NCI-H526 treated with DMSO at 0.1 percent for 48 hours (cell line): ENCODE data around the gene CDH1.

ENCODE experiments used
- DNase-seq: peaks from one replicate; lab custom pipeline; 2025; lab: John Stamatoyannopoulos, UW

Gene CDH1

DNA sequence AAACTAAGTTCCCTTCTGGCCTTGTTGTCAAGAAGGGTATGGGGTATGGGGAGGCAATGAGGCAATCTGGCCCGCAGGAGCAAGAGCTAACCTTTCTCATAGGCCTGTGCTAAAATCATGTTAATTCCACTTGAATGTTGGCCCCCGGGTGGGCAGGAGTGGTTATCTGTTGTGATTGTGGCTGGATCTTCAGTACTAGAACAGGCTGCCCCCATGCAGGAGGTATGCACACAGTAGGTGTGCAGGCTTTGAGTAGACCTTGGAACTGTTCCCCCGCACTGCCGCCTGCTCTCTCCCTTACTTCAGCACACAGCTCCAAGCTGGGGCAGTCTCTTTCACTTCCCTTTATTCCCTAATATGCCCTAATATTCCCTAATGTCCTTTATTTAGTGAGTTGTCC lies 53.9 kb downstream of the CDH1 start:
- DNase-seq = no peak

DNA sequence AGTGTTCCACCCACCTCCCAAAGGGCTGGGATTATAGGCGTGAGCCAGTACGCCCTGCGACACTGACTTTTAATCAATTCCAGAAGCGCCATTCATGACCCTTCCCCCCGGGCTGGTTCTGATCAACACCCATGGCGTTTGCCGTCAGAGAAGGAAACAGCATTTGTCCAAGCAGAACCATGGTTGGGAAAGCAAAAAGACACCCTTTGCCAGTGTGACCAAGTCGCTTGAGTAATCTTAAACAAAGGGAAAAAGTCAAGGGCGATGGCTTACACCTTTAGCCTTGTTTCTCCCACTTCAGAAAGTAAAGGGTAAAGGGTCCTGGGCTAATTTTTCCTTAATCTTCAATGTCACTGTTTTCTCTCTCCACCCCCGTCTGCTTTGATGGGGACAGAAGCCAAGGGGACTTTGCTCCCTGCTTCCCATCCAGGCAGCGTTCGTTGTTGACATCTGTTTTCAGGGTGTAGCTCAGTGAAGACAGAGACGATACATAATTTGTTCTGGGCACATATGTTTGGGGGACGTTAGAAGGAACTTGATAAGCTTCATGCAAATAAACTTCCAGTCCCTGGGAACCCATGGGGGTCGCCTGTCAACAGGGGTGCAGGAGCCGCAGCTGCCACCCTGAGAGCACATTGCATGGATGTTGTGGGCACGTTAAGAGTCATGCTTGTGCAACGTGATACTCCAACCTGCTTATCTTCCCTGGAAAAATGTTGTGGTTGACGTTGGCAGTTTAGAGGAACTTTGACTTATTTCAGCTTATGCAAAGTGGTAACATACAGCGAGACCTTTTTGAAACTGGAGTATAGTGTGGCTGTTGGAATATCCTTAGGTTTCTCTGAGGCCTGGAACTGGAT lies 55.6 kb downstream of the CDH1 start:
- DNase-seq = peak; percentile 92

DNA sequence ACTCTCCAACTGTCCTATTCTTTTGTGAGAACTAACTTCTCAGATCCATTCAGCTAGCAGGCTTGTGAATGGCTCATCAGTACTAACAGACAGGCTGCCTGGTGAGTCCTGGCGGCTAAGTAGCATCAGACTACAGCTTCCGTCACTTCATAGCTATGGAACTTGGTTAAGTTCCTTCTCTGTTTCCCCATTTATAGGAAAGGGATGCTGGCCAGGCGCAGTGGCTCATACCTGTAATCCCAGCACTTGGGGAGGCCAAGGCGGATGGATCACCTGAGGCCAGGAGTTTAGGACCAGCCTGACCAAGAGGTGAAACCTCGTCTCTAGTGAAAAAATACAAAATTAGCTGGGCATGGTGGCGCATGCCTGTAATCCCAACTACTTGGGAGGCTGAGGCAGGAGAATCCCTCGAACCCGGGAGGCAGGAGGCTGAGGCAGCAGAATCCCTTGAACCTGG lies 56.3 kb downstream of the CDH1 start:
- no peak for DNase-seq

DNA sequence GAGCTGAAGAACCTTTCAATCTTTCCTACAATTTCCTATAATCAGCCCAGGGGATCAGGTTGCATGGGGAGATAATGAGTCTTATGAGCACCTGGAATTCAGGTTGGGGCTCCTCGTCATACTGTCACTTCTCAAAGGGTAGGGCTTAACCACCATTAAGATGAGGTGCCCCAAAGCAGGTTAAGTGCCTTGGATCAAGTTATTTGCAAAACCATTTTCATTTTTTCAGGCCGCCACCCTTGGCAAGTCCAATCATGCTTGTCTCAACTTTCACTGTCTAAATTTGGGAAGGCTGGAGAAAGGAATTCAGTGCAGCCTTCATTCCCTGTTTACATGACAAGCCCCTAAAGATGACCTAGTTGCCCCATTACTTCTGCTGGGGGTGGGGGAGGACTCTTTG lies 61.3 kb downstream of the CDH1 start:
- peak; percentile 29 for DNase-seq

DNA sequence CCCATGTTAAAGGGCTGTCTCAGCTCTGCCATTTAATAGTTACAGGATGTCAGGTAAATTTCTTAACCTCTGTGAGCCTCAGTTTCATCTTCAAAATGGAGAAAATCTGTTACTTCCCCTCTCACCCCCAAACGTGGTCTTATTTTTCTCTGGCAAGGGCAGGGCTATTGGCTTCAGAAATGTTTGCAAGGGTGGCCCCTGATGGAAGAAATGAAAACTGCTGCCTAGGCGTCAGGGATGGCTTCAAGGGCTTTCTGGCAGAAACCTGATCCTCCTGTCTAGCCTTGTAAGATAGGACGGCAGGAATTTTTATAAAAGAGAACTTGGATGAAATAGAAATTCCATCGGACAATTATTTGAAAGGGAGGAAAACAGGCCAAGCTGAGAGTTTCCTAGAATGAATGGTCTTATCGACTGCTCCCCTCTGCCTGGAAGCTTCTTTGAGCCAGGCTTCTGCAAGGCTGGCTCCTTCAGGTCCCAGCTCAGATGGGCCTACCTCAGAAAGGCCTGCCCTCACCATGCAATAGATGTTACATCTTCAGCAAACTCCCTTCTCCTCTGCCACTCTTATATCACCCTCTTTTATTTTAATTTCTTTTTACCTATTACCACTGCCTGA lies 63.3 kb downstream of the CDH1 start:
- peak; percentile 26 for DNase-seq

DNA sequence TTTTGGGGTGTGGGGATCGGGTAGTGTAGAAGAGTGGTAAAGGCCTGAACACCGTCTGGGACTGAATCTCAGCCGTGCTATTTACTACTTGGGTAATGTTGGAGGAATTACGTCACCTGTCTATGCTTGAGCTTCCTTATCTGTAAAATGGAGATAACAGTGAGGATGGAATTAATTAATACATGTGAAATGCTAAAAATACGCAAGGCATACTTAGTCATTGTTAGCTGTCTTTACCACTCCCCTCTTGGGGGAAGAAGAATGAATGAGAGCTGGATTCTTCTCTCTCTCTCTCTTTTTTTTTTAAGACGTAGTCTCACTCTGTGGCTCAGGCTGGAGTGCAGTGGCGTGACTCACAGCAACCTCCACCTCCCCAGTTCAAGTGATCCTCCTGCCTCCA lies 65.1 kb downstream of the CDH1 start:
- no peak for DNase-seq

DNA sequence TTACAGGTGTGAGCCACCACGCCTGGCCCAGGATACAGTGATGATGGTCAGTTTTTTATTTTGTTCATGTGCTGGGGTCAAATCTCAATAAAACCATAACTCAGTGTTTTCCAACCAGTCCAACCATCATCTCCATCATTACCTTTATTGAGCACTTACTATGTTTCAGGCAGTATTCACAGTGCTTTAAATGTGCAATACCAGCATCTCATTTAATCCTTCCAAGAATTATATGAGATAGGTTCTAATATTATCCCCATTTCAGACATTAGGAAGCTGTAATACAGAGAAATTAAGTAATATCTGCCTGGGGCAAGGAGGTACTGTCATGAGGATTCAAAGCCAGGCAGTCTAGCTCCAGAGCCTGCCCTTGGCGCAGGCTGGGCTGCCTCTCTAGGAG lies 69.3 kb downstream of the CDH1 start:
- DNase-seq = no peak

DNA sequence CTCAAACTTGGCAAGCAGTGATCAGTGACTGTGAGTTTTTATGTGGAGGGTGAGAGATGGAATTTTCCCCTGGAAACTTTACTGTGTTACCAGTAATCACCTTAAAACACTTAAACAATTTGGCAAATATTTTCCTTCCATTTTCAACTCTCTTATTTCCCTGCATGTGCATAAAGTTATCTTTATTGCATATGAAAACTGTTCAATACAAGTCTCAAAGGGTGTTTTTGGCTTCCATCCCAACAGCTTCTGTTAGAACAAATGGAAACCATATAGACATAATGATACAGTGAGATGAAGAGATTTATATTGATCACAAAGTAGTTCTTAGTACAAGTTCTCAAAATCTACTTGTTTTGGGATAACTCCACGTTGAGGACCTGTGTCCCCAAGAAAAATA lies 69.9 kb downstream of the CDH1 start:
- DNase-seq = no peak

DNA sequence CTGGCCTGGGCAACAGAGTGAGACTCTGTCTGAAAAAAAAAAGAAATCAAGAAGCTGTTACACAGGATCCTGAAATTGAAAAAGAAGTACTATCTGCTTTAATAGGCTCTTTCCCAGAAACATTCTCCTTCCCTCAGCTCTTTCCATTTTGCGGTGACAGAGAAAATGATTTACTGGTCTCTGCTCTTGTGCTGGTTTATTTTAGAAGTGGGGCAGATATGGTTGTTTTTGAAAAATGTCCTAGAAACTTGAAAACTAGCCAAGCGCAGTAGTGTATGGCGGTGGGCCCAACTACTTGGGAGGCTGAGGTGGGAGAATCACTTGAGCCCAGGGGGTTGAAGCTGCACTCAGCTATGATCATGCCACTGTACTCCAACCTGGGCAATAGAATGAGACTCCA lies 77.4 kb downstream of the CDH1 start:
- DNase-seq = no peak

DNA sequence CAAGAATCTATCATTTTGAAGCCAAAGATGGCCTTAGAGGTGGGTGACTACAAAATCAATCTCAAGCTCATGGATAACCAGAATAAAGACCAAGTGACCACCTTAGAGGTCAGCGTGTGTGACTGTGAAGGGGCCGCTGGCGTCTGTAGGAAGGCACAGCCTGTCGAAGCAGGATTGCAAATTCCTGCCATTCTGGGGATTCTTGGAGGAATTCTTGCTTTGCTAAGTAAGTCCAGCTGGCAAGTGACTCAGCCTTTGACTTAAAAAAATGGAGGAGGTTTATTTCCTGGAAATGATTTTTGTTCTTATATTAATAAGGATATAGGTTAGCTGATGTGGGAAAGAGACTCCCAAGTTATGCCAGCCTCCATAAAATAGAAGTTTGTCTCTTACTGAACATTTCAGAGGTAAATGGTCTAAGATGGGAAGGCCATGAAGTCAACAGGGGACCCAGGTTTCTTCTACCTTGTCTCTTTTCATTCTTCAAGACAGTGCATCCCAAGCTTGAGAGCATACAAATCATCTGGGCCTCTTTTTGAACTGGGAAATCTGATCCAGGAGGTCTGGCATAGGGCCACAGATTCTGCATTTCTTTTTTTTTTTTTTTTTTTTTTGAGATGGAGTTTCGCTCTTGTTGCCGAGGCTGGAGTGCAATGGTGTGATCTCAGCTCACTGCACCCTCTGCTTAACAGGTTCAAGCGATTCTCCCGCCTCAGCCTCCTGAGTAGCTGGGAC lies 86.5 kb downstream of the CDH1 start:
- DNase-seq = no peak

DNA sequence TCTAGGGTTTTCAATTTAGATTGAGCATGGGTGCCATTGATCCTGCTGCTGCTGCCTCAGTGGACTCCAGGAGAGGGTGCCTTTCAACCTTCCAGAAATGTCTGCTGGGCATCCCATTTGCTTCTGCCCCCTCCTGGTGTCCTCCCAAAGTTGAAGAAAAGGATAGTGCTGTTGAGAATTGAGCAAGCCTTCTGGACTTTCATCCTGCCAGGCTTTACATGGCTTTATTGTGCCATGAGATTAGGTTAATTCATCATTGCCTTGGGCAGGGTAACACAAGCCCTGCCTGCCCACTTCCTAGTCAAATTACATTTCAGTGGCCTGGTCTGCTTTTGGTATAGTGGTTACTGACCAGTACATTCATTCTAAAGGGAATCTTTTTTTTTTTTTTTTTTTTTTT lies 88.3 kb downstream of the CDH1 start:
- DNase-seq = no peak

DNA sequence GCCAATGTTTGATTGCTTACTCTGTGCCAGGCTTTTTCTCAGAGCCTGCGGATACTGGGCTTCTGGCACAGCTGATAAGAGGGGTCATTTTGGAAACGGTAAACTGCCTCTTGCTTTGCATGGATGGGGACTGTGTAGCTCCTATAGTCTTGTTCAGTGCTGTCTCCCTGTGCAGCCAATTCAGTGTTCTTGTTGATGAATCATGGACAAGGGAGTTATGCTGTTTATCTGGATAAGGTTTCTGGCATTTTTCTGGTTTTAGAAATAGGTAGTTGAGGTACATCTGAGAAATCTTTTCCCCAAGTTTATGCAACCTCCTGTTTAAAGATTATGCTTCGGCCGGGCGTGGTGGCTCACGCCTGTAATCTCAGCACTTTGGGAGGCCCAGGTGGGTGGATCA lies 89.6 kb downstream of the CDH1 start:
- no peak for DNase-seq

DNA sequence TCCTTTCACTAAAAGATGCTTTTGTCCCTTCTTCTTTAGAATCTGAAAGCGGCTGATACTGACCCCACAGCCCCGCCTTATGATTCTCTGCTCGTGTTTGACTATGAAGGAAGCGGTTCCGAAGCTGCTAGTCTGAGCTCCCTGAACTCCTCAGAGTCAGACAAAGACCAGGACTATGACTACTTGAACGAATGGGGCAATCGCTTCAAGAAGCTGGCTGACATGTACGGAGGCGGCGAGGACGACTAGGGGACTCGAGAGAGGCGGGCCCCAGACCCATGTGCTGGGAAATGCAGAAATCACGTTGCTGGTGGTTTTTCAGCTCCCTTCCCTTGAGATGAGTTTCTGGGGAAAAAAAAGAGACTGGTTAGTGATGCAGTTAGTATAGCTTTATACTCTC lies 96.2 kb downstream of the CDH1 start:
- DNase-seq = no peak

DNA sequence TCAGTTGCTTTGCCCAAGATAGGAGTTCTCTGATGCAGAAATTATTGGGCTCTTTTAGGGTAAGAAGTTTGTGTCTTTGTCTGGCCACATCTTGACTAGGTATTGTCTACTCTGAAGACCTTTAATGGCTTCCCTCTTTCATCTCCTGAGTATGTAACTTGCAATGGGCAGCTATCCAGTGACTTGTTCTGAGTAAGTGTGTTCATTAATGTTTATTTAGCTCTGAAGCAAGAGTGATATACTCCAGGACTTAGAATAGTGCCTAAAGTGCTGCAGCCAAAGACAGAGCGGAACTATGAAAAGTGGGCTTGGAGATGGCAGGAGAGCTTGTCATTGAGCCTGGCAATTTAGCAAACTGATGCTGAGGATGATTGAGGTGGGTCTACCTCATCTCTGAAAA lies 97.5 kb downstream of the CDH1 start:
- DNase-seq = no peak

DNA sequence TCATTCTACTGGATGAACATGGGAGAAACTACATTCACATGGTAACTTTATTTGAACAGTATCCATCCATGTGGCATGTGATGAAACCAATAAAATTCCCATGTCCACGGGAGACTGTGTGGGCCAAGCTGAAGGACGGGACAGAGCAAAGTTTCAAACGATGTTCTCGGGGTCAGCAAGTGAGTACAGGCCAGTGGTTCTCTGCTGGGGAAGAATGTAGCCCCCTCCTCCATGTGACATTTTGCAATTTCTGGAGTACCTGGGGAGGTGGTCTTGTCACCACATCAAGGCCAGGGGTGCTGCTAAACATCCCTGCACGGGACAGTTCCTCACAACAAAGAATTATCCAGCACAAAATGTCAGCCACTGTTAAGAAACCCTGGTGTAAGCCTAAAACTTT lies 98.9 kb downstream of the CDH1 start:
- DNase-seq = no peak

DNA sequence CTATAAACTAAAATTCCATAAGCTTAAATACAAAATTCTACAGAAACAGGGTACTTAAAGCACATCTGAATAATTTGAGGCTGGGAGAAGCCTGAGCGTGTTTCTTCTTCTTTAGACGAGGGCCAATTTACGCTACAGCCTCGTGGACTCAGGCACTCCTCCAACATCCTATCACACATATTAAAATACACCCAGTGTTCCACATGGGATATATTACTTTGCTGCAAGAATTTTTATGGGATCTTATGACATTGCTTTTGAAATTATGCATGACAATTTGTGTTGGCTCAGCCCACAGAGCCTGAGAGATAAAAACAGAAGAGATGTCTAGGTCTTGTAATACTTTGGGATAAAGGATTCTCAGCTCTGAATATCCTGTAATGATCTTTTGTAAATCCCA lies 102.7 kb downstream of the CDH1 start:
- DNase-seq = no peak

DNA sequence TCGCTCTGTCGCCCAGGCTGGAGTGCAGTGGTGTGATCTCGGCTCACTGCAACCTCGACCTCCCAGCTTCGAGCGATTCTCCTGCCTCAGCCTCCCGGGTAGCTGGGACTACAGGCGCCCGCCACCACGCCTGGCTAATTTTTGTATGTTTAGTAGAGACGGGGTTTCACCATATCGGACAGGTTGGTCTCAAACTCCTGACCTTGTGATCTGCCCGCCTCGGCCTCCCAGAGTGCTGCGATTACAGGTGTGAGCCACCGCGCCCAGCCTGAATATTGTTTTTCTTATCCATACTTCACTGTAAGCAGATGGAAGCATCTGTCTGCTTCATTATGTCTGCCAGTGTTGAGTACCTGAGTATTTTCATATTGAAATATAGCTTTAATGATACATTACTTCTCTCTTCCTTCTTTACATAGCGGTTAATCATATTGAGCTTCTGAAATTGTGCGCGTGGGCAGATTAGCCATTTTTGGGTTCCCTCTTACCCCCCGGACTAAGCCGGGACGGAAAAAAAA lies 105.9 kb downstream of the CDH1 start:
- DNase-seq = peak; percentile 56

DNA sequence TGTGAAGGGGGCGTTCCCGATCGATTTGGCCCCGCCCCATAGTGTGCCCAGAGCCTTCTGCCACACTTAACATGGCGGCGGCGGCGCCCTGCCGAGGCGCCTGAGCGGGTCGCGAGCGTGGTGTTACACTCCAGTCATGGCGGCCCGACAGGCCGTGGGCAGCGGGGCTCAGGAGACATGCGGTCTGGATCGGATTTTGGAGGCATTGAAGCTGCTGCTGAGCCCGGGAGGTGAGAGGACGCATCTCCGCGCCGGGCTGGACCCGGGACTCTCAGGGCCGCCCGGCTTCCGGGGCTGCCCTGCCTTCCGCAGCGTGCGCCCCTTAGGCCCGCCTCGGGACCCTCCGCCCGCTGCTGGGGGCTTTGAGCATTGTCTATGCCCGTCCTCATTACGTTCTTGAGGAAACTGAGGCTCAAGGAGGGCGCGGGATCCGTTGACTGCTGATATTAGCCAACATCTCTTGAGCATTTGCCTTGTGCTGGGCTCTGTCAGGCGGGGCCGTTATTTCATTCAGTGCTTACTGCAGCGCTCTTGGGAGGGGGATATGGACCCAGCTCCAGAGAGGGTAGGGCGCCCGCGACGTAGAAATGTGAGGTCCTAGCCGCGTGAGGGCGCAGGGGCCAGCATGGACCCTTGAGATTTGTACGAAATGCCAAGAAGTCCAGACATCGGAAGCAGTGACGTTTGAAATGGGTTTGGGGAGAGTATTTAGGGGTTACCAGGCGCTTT lies 106.6 kb downstream of the CDH1 start, which contains the start of gene TANGO6:
Gene TANGO6, plus strand, starts transcription at position 50 of the 729 bp plus-strand sequence. Its CDS starts 87 bp downstream, at position 137.
- peak; percentile 43 for DNase-seq

DNA sequence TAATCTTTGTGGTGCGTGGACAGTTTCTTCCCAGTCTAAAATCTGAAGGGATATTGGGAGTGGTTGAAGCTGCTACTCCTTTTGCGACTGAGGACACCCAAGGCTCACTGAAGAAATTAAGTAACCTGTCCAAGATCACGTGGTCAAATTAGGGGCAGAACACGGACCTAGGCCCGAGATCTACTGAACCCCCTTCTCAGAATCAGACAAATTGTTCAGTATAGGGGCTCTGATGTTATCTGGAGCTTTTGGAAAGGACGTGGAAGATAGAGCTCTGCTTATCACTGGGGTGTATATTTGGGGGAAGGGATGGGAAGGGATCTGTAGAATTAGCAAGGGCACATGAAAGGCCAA lies 107.1 kb downstream of the CDH1 start:
- no peak for DNase-seq

DNA sequence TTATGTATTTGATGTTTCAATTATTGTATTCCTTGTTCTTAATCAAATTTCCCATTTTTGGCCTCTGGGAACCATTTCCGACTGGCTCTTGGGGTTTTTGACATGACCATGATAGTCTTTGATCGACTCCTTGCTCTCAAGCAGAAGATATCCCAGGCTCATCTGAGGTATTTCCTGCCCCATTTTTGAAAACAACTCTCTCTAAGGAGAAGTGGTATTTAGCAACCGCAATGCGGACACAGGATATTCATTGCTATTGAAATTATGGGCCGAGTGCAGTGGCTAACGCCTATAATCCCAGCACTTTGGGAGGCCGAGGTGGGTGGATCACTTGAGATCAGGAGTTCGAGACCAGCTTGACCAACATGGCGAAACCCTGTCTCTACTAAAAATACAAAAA lies 111.7 kb downstream of the CDH1 start:
- no peak for DNase-seq

DNA sequence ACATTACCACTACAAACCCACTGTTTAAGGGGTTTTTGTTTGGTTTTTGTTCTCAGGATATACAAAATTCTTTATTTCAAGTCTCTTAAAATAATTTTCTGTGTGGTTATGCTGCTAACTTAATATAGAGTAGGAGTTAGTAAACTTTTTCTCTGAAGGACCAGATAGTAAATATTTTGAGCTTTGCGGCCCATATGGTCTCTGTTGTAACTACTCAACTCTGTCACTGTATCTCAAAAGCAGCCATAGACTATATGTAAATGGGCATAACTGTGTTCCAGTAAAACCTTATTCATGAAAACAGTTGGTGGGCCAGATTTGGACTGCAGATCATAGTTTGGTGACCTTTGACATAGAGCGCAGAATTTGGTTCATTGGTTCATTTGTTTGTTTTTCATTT lies 113.4 kb downstream of the CDH1 start:
- DNase-seq = no peak

DNA sequence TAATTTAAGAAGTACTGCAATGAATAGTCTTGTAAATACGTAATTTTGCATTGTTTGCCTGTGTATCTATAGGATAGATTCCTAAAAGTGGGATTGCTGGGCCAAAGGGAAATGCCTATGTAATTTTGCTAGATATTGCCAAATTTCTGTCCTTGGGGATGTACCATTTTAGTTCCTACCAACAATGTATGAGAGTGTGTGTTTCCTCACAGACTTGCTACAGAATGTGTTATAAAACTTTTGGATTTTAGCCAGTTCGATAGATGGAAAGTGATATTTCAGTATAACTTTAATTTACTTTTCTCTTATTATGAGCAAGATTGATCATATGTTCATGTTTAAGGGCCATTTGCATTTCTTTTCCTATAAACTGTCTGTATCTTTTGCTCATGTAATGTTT lies 114.5 kb downstream of the CDH1 start:
- DNase-seq = no peak
